GM19035 (cell line): ENCODE results near the gene MXD4.
"Not testable (repeated sequence)": the region's sequence is repeated elsewhere in the genome, so short reads cannot be mapped to it uniquely, and the experiment has no call there.

Experiments
- ATAC-seq: cut with Tn5 transposase; IDR thresholded peaks from one replicate; pipeline ENCODE4 v1.9.1; 2021; ENCODE audit not compliant: unreplicated experiment

Gene MXD4

GRCh38 chr4:2241003-2241402, 20.9 kb downstream of the MXD4 start:
- no peak for ATAC-seq

- ATAC-seq, result no peak
These were observed 24.8 kb downstream of the MXD4 start for GRCh38 chr4:2236944-2237666.

- ATAC-seq, result no peak
These were observed 30.8 kb downstream of the MXD4 start for GRCh38 chr4:2231082-2231481.

GRCh38 chr4:2226261-2226660, 35.6 kb downstream of the MXD4 start:
- no peak for ATAC-seq

- ATAC-seq, result no peak
These were observed 39.1 kb downstream of the MXD4 start for GRCh38 chr4:2222838-2223237.

GRCh38 chr4:2221378-2221777, 40.5 kb downstream of the MXD4 start:
- not testable (repeated sequence) for ATAC-seq

GRCh38 chr4:2220016-2220630, 41.8 kb downstream of the MXD4 start:
- ATAC-seq, result no peak

- ATAC-seq, result no peak
These were observed 42.6 kb downstream of the MXD4 start for GRCh38 chr4:2219233-2219760.

GRCh38 chr4:2218436-2218835, 43.5 kb downstream of the MXD4 start:
- no peak for ATAC-seq

- ATAC-seq, result no peak
These were observed 44.2 kb downstream of the MXD4 start for GRCh38 chr4:2217726-2218125.

GRCh38 chr4:2212831-2213230, 49.1 kb downstream of the MXD4 start:
- ATAC-seq, result no peak

GRCh38 chr4:2202789-2203188, 59.1 kb downstream of the MXD4 start:
- not testable (repeated sequence) for ATAC-seq
